Smooth muscle cell (in vitro differentiated cells): ENCODE data around the gene HDAC4. TPM values are rescaled to one million over a fixed set of nuclear protein-coding genes. Genes with fewer than 3 reads are reported as not detected.
"Not testable (repeated sequence)": the region's sequence is repeated elsewhere in the genome, so short reads cannot be mapped to it uniquely, and the experiment has no call there.

Experiments used
- DNase-seq: peaks from one replicate; lab custom pipeline; 2025; ENCODE audit not compliant: unreplicated experiment; lab: John Stamatoyannopoulos, UW
- H2AFZ ChIP-seq: fragments of 200-600 bp; sonication (generic); 2 replicates; pipeline ENCODE4 v1.6.0; 2016; ENCODE audit warnings: antibody characterized with exemption, low read depth, mild to moderate bottlenecking
- H3F3A ChIP-seq: fragments of 200-600 bp; sonication (generic); 2 replicates; pipeline ENCODE4 v1.6.0; 2017; ENCODE audit warnings: antibody characterized with exemption, low read depth
- H3K27ac ChIP-seq: fragments of 200-600 bp; sonication (generic); 2 replicates; pipeline ENCODE4 v1.5.1; 2016; ENCODE audit warnings: low read depth, mild to moderate bottlenecking
- H3K27me3 ChIP-seq: fragments of 200-600 bp; sonication (generic); 2 replicates; pipeline ENCODE4 v1.6.1; 2016; ENCODE audit warnings: low read depth, mild to moderate bottlenecking
- H3K36me3 ChIP-seq: fragments of 200-600 bp; sonication (generic); 2 replicates; pipeline ENCODE4 v1.5.1; 2016; ENCODE audit warnings: low read depth
- H3K4me1 ChIP-seq: fragments of 200-600 bp; sonication (generic); 2 replicates; pipeline ENCODE4 v1.5.1; 2016; ENCODE audit warnings: low read depth
- H3K4me2 ChIP-seq: fragments of 200-600 bp; sonication (generic); 2 replicates; pipeline ENCODE4 v1.6.0; 2016; ENCODE audit warnings: mild to moderate bottlenecking
- H3K4me3 ChIP-seq: fragments of 200-600 bp; sonication (generic); 2 replicates; pipeline ENCODE4 v1.5.1; 2016; ENCODE audit warnings: mild to moderate bottlenecking
- H3K79me2 ChIP-seq: fragments of 200-600 bp; sonication (generic); 2 replicates; pipeline ENCODE4 v1.6.0; 2016; ENCODE audit warnings: low read depth, mild to moderate bottlenecking
- H3K9ac ChIP-seq: fragments of 200-600 bp; sonication (generic); 2 replicates; pipeline ENCODE4 v1.6.0; 2016; ENCODE audit warnings: low read depth
- H3K9me3 ChIP-seq: fragments of 200-600 bp; sonication (generic); replicated peaks from 2 replicates; pipeline ENCODE4 v1.5.1; 2016; ENCODE audit warnings: low read depth
- H4K20me1 ChIP-seq: fragments of 200-600 bp; sonication (generic); 2 replicates; pipeline ENCODE4 v1.6.0; 2016; ENCODE audit warnings: low read depth
- CTCF ChIP-seq: fragments of 200-600 bp; sonication (generic); IDR thresholded peaks from 2 replicates; pipeline ENCODE4 v1.5.1; 2017; ENCODE audit warnings: borderline replicate concordance, mild to moderate bottlenecking, antibody characterized with exemption; ENCODE audit not compliant: insufficient read depth, poor library complexity, severe bottlenecking
- WGBS: methylation state at CpG from one replicate; pipeline ENCODE4 v1.1.7; 2016; ENCODE audit warnings: low lambda C conversion rate; 5-methylcytosine and 5-hydroxymethylcytosine counted together
- polyA plus RNA-seq: library from polyadenylated mRNA; unstranded; fragments of >200 nt; fragmentation: Nextera tagmentation; extraction: Ambion mirVana; gene quantifications from 2 replicates; pipeline ENCODE4 v1.2.1, GENCODE V29; 2016
- total RNA-seq: library from RNA; depleted of rRNA; stranded (reverse); fragments of >200 nt; gene quantifications from 2 replicates; pipeline ENCODE4 v1.2.3, GENCODE V29; 2014

HDAC4 gene
- total and polyA plus RNA-seq, 2 experiments from 2014 or later, result 6.2 to 35.7 TPM

GRCh38 chr2:239040152-239040761 is 360.6 kb downstream of the HDAC4 start:
- Histone ChIP-seq H3K36me3 (no peaks in the 10 kb centered on the region), H4K20me1 (no peaks in the 10 kb centered on the region), H3K79me2 (no peaks in the 10 kb centered on the region), H3K27ac (no peak overlapping the region), H3K4me1 (no peaks in the 10 kb centered on the region), H2AFZ (no peak overlapping the region), H3K4me3 (no peak overlapping the region), H3F3A (no peaks in the 10 kb centered on the region), H3K9ac (no peak overlapping the region), H3K4me2 (no peak overlapping the region), H3K9me3 (no peaks in the 10 kb centered on the region), H3K27me3 (no peaks in the 10 kb centered on the region)
- WGBS, result 85% methylated on average over 15 of the region's 15 CpGs
- no peak for TF ChIP-seq CTCF
- no peak for DNase-seq

- no peaks in the 10 kb centered on the region for H3K9me3 ChIP-seq
- no peaks in the 10 kb centered on the region for H3K36me3 ChIP-seq
- no peaks in the 10 kb centered on the region for H3K27me3 ChIP-seq
- no peaks in the 10 kb centered on the region for H3K4me1 ChIP-seq
- H3K4me3 ChIP-seq, result no peak overlapping the region
- WGBS, result 90% methylated on average over 11 of the region's 11 CpGs
- H4K20me1 ChIP-seq, result no peaks in the 10 kb centered on the region
- no peak overlapping the region for H3K4me2 ChIP-seq
- no peaks in the 10 kb centered on the region for H3K79me2 ChIP-seq
- DNase-seq, result no peak
- TF ChIP-seq CTCF, result no peak
- no peak overlapping the region for H2AFZ ChIP-seq
- no peak overlapping the region for H3K27ac ChIP-seq
- H3K9ac ChIP-seq, result no peak overlapping the region
- no peaks in the 10 kb centered on the region for H3F3A ChIP-seq
Observed at GRCh38 chr2:239039479-239039861, 361.4 kb downstream of the HDAC4 start.

- H4K20me1 ChIP-seq, result no peaks in the 10 kb centered on the region
- 83% methylated on average over 14 of the region's 14 CpGs for WGBS
- H3K27me3 ChIP-seq, result no peaks in the 10 kb centered on the region
- no peak for DNase-seq
- H3F3A ChIP-seq, result no peaks in the 10 kb centered on the region
- no peak overlapping the region for H3K4me2 ChIP-seq
- H3K4me3 ChIP-seq, result no peak overlapping the region
- H3K79me2 ChIP-seq, result no peaks in the 10 kb centered on the region
- no peak overlapping the region for H3K27ac ChIP-seq
- TF ChIP-seq CTCF, result no peak
- H2AFZ ChIP-seq, result no peak overlapping the region
- H3K4me1 ChIP-seq, result no peaks in the 10 kb centered on the region
- no peak overlapping the region for H3K9ac ChIP-seq
- H3K36me3 ChIP-seq, result no peaks in the 10 kb centered on the region
- H3K9me3 ChIP-seq, result no peaks in the 10 kb centered on the region
Observed at GRCh38 chr2:239038773-239039478, 361.9 kb downstream of the HDAC4 start.

- not testable (repeated sequence) for H3K9me3 ChIP-seq, H3K79me2 ChIP-seq, H3K27ac ChIP-seq, DNase-seq, H3K36me3 ChIP-seq, H3K4me3 ChIP-seq, H3K27me3 ChIP-seq, H3K4me1 ChIP-seq, H3K4me2 ChIP-seq, H3K9ac ChIP-seq, H3F3A ChIP-seq, H4K20me1 ChIP-seq, H2AFZ ChIP-seq
- 94% methylated on average over 13 of the region's 13 CpGs for WGBS
Observed at GRCh38 chr2:239038284-239038683, 362.5 kb downstream of the HDAC4 start.
